CD4-positive, alpha-beta T cell (primary cell): ENCODE measurements around the gene C4orf51. TPM values are rescaled to one million over a fixed set of nuclear protein-coding genes. Genes with fewer than 3 reads are reported as not detected.

Experiments
- ATAC-seq: fragments of 200-7000 bp; cut with Tn5 transposase; one replicate; pipeline ENCODE4 v1.10.0; 2022; ENCODE audit warnings: mild to moderate bottlenecking; ENCODE audit not compliant: poor library complexity
- CTCF ChIA-PET: fragments of 350-600 bp; sonication (Branson Sonifier 250); formaldehyde crosslinking; loops from one replicate; lab custom pipeline; 2021; ENCODE audit warnings: antibody characterized with exemption, inconsistent platforms; lab: Charles Lee
- POLR2A ChIA-PET: fragments of 350-600 bp; sonication (Branson Sonifier 250); formaldehyde crosslinking; loops from one replicate; lab custom pipeline; 2021; ENCODE audit warnings: antibody characterized with exemption, inconsistent platforms; lab: Charles Lee
- DNase-seq, 14 experiments: peaks; one replicate each; pipeline ENCODE4 v3.0.0-alpha.2; 2013 to 2020; ENCODE audit warnings: mixed read lengths in 2 of 14
- H3K27ac ChIP-seq, 2 donors: one replicate each; pipeline versions ENCODE4 v1.5.1 to v1.7.0; 2013; ENCODE audit warnings: low read length in 2 of 2, low read depth in 1 of 2, mild to moderate bottlenecking in 1 of 2
- H3K27me3 ChIP-seq, 2 experiments: 1 replicate in 1 of 2; 2 replicates in 1 of 2; pipeline versions ENCODE4 v1.6.1 to v1.7.0; 2013; ENCODE audit warnings: low read length in 2 of 2, control low read depth in 1 of 2, mild to moderate bottlenecking in 1 of 2, moderate library complexity in 1 of 2; ENCODE audit not compliant: insufficient read depth in 2 of 2, control insufficient read depth in 1 of 2
- H3K36me3 ChIP-seq: one replicate; pipeline ENCODE4 v1.6.1; 2013; ENCODE audit warnings: low read length, control low read depth; ENCODE audit not compliant: insufficient read depth
- H3K4me1 ChIP-seq: one replicate; pipeline ENCODE4 v1.6.1; 2013; ENCODE audit warnings: low read length, control low read depth; ENCODE audit not compliant: insufficient read depth
- H3K4me3 ChIP-seq: one replicate; pipeline ENCODE4 v1.5.1; 2013; ENCODE audit warnings: mild to moderate bottlenecking, low read length, moderate library complexity
- H3K9me3 ChIP-seq, 2 experiments: 1 replicate in 1 of 2; 2 replicates in 1 of 2; pipeline versions ENCODE4 v1.6.1 to v1.7.0; 2013; ENCODE audit warnings: low read length in 2 of 2, mild to moderate bottlenecking in 2 of 2, control low read depth in 1 of 2, moderate library complexity in 1 of 2; ENCODE audit not compliant: control insufficient read depth in 1 of 2, insufficient read depth in 1 of 2
- H3K27ac Mint-ChIP-seq: one replicate; pipeline ENCODE4 v1.8.0; 2020; ENCODE audit warnings: mixed read lengths
- H3K27me3 Mint-ChIP-seq: one replicate; pipeline ENCODE4 v1.8.0; 2021; ENCODE audit warnings: mixed read lengths
- H3K36me3 Mint-ChIP-seq: one replicate; pipeline ENCODE4 v1.8.0; 2021; ENCODE audit warnings: low read depth, mixed read lengths
- H3K4me1 Mint-ChIP-seq: one replicate; pipeline ENCODE4 v1.8.0; 2021; ENCODE audit warnings: low read depth, mixed read lengths
- H3K4me3 Mint-ChIP-seq: one replicate; pipeline ENCODE4 v1.8.0; 2020; ENCODE audit warnings: mild to moderate bottlenecking, mixed read lengths
- H3K9me3 Mint-ChIP-seq: one replicate; pipeline ENCODE4 v1.8.0; 2020; ENCODE audit warnings: mixed read lengths
- intact Hi-C, 2 experiments: fragments of 100-400 bp; cut with DNase I in 1 of 2; cut with micrococcal nuclease in 1 of 2; formaldehyde crosslinking; loops; one replicate each; pipeline versions ENCODE4 v1.15.1 to v1.9.0; 2023 to 2025; cut with DNase I, micrococcal nuclease
- total RNA-seq, 174 experiments: library from RNA in 2 of 174; stranded (reverse) in 2 of 174; gene quantifications; one replicate each; pipeline ENCODE4 v1.2.3 and lab custom pipeline; 2021 to 2026
- TF ChIP-seq, protein P1 (sequence below): fragments of 200-600 bp; IDR thresholded peaks from one replicate; pipeline ENCODE4 v1.8.0; 2022; ENCODE audit warnings: antibody characterized with exemption, mild to moderate bottlenecking

The C4orf51 gene
- total RNA-seq, 2 experiments from 2014 or later: not detected

DNA sequence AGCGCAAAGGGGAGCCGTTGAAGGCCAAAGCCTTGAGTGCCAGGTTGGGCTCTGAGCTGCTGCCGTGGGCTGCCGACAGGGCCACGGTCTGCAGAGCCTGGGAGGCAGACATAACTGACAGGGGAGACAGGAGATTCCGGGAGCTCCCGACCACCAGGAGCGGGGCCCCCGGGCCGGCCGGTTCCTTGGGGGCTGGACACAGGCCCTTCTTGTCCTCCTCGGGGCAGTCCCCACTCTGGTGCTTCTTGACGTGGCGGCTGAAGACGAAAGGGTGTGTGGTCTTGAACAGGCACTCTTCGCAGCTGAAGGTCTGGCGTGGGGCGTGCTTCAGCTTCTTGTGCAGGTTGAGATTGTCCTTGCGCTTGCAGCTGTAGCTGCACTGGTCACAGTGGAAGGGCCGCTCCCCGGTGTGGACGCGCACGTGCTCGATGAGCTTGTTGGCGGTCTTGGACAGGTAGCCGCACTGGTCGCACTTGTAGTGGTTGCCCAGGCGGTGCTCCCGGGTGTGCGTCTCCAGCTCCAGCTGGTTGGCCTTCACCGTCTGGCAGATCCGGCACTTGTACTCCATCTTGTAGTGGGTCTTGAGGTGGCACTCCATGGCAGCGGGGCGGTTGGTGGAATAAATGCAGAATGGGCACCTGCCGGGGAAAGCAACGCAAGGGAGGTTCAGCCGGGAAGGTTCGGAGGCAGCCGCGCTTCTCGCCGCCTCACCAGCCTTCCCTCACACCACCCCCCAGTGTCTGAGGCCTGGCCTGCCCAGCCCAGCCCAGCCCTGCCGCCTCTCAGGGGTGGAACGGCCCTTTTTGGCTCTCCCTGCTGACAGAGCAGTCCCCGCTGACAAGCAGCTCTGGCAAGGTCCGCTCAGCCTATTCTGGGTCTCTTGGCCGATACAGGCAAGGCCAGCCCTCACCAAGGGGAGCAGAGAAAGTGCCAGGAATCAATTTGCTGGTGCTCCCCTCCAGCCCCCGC is 81.3 kb downstream of the C4orf51 start:
- peaks cover 42% of the 10 kb centered on the region for H3K36me3 ChIP-seq
- intact Hi-C loops: no loop called here

DNA sequence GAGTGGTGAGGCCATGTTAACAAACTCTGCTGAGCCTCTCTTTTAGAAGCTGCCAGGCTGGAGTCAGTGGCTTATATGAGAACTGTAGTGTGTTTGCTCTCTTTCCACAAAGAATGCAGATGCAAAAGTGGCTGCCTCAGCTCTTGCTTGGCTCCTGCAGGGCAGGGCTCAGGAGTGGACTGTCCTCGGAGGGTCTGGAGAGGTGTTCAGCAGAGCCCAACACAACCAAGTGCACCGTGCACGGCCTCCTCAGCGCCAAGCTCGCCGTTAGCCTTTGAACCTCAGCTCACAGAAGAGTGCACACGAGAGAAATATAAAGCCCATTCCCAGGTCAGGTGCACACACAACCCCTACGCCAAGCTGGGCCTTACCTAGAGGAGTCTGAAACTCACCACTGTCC is 82.8 kb downstream of the C4orf51 start:
- ChIA-PET POLR2A (no interaction called here), CTCF (no interaction called here)
- intact Hi-C loops: no loop called here
- Histone ChIP-seq H3K9me3 (no peaks in the 10 kb centered on the region), H3K27me3 (no peaks in the 10 kb centered on the region), H3K4me3 (no peak overlapping the region), H3K27ac (no peak overlapping the region), H3K36me3 (peaks cover 42% of the 10 kb centered on the region), H3K4me1 (no peaks in the 10 kb centered on the region)
- Mint-ChIP-seq H3K4me1 (no peaks in the 10 kb centered on the region), H3K27ac (no peak overlapping the region), H3K9me3 (no peaks in the 10 kb centered on the region), H3K36me3 (peaks cover 78% of the 10 kb centered on the region), H3K4me3 (no peak overlapping the region), H3K27me3 (no peaks in the 10 kb centered on the region)
- no peak for ATAC-seq
- TF ChIP-seq, protein P1, sequence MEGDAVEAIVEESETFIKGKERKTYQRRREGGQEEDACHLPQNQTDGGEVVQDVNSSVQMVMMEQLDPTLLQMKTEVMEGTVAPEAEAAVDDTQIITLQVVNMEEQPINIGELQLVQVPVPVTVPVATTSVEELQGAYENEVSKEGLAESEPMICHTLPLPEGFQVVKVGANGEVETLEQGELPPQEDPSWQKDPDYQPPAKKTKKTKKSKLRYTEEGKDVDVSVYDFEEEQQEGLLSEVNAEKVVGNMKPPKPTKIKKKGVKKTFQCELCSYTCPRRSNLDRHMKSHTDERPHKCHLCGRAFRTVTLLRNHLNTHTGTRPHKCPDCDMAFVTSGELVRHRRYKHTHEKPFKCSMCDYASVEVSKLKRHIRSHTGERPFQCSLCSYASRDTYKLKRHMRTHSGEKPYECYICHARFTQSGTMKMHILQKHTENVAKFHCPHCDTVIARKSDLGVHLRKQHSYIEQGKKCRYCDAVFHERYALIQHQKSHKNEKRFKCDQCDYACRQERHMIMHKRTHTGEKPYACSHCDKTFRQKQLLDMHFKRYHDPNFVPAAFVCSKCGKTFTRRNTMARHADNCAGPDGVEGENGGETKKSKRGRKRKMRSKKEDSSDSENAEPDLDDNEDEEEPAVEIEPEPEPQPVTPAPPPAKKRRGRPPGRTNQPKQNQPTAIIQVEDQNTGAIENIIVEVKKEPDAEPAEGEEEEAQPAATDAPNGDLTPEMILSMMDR: no peak
- DNase-seq: no peak

More for the DNA sequence above, 81.3 kb downstream of the C4orf51 start:
- Mint-ChIP-seq H3K27me3 (no peaks in the 10 kb centered on the region), H3K27ac (no peak overlapping the region), H3K9me3 (no peaks in the 10 kb centered on the region), H3K4me3 (no peak overlapping the region), H3K36me3 (peaks cover 64% of the 10 kb centered on the region), H3K4me1 (no peaks in the 10 kb centered on the region)
- POLR2A ChIA-PET: no interaction called here
- H3K9me3 ChIP-seq: no peaks in the 10 kb centered on the region
- TF ChIP-seq, protein P1: no peak
- ATAC-seq: no peak
- no peaks in the 10 kb centered on the region for H3K27me3 ChIP-seq
- DNase-seq: no peak
- H3K4me1 ChIP-seq: no peaks in the 10 kb centered on the region
- CTCF ChIA-PET: no interaction called here
- H3K27ac ChIP-seq: no peak overlapping the region
- H3K4me3 ChIP-seq: no peak overlapping the region

DNA sequence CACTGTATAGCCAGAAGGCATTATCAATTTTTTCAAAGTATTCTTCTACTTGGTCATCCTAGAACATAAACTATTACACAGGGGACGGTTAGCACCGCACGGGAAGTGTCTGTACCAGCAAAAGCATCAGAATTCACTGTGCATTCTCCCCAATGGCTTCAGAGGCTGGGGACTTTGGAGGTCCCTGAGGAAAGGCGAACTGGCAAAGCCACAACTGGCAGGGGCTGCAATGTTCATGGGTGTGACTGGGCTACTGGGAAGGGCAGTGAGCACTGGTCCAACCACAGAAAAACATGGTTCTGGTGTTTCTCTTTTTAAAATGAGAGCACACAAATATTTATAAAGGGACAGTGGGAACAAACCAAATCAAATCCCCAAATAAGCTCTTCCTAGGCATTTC is 83.5 kb downstream of the C4orf51 start:
- Histone ChIP-seq H3K4me1 (no peaks in the 10 kb centered on the region), H3K27me3 (no peaks in the 10 kb centered on the region), H3K27ac (no peak overlapping the region), H3K36me3 (peaks cover 42% of the 10 kb centered on the region), H3K4me3 (no peak overlapping the region), H3K9me3 (no peaks in the 10 kb centered on the region)
- no peaks in the 10 kb centered on the region for H3K27me3 Mint-ChIP-seq
- H3K4me3 Mint-ChIP-seq: no peak overlapping the region
- ChIA-PET CTCF (no interaction called here), POLR2A (no interaction called here)
- peaks cover 83% of the 10 kb centered on the region for H3K36me3 Mint-ChIP-seq
- TF ChIP-seq, protein P1: no peak
- no peaks in the 10 kb centered on the region for H3K9me3 Mint-ChIP-seq
- ATAC-seq (no peak), DNase-seq (no peak)
- H3K27ac Mint-ChIP-seq: no peak overlapping the region
- H3K4me1 Mint-ChIP-seq: no peaks in the 10 kb centered on the region
- intact Hi-C loops: no loop called here
